IMR-90 (cell line): ENCODE results near the gene NDUFB5.

Experiments
- CTCF ChIP-seq: conservative IDR thresholded peaks from 2 replicates; pipeline ENCODE4 v1.5.1; 2012; ENCODE audit warnings: mild to moderate bottlenecking, low read depth, low read length, improper control_type of control experiment
- MXI1 ChIP-seq: IDR thresholded peaks from 2 replicates; pipeline ENCODE4 v1.6.1; 2012; ENCODE audit warnings: low read depth, mild to moderate bottlenecking, low read length, moderate library complexity, borderline replicate concordance

DNA sequence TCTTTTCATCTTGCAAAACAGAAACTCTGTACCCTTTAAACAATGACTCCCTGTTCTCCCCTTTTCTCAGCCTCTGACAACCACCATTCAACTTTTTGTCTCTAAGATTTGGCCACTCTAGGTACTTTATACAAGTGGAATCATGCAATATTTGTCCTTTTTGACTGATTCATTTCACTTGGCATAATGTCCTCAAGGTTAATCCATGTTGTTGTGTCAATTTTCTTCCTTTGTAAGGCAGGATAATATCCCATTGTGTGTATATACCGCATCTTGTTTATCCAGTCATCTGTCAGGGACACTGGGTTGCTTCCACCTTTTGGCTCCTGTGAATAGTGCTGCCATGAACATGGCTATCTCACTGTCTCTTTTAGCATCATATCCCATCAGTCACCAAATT, 58.5 kb downstream of the NDUFB5 start:
- TF ChIP-seq CTCF (no peak), MXI1 (no peak)
